HFFc6 (cell line): Measurements from ENCODE around the gene KCNIP1. TPM values are rescaled to one million over a fixed set of nuclear protein-coding genes. Genes with fewer than 3 reads are reported as not detected.

Source experiments
- DNase-seq: peaks from one replicate; pipeline ENCODE4 v3.0.0-alpha.2; 2018
- H3K27ac Mint-ChIP-seq: 2 replicates; pipeline ENCODE4 v1.8.0; 2020; ENCODE audit warnings: mild to moderate bottlenecking, mixed read lengths
- H3K27me3 Mint-ChIP-seq: 2 replicates; pipeline ENCODE4 v1.8.0; 2021; ENCODE audit warnings: mild to moderate bottlenecking, moderate library complexity, mixed read lengths; ENCODE audit not compliant: insufficient read depth
- H3K36me3 Mint-ChIP-seq: 2 replicates; pipeline ENCODE4 v1.8.0; 2021; ENCODE audit warnings: low read depth, mixed read lengths
- H3K4me1 Mint-ChIP-seq: 2 replicates; pipeline ENCODE4 v1.8.0; 2020; ENCODE audit warnings: low read depth, mixed read lengths
- H3K4me3 Mint-ChIP-seq: 2 replicates; pipeline ENCODE4 v1.8.0; 2020; ENCODE audit warnings: mild to moderate bottlenecking, moderate library complexity, mixed read lengths
- H3K9me3 Mint-ChIP-seq: 2 replicates; pipeline ENCODE4 v1.8.0; 2020; ENCODE audit warnings: mild to moderate bottlenecking, mixed read lengths
- CTCF ChIP-seq: fragments of 200-600 bp; sonication (generic); IDR thresholded peaks from 2 replicates; pipeline ENCODE4 v1.5.0; 2021; ENCODE audit warnings: antibody characterized with exemption, mild to moderate bottlenecking
- total RNA-seq, 6 experiments: library from RNA; stranded (reverse); fragmentation: NEBNext Ultra II Directional; extraction: Animal tissue kit (Norgen Biotek cat#: 25700); gene quantifications; 2 replicates in 1 of 6; 3 replicates in 5 of 6; pipeline ENCODE4 v1.2.3, GENCODE V29; 2021

The KCNIP1 gene
- total RNA-seq, 6 experiments from 2014 or later: not detected

- Mint-ChIP-seq H3K4me1 (peaks cover 6% of the 10 kb centered on the region; the same call in 1 of the 2 replicates), H3K27me3 (peaks cover 18% of the 10 kb centered on the region), H3K36me3 (no peaks in the 10 kb centered on the region), H3K4me3 (no peak overlapping the region), H3K9me3 (peaks cover 4% of the 10 kb centered on the region; the same call in 1 of the 2 replicates), H3K27ac (no peak overlapping the region)
- no peak for DNase-seq
- TF ChIP-seq CTCF: no peak
Observed at GRCh38 chr5:170740551-170741205, 236.9 kb downstream of the KCNIP1 start.

- Mint-ChIP-seq H3K27me3 (peaks cover 12% of the 10 kb centered on the region), H3K4me3 (no peak overlapping the region)
Observed at GRCh38 chr5:170741801-170742200, 238.0 kb downstream of the KCNIP1 start.

GRCh38 chr5:170743876-170744212, 240.0 kb downstream of the KCNIP1 start:
- no peak for TF ChIP-seq CTCF
- peaks cover 10% of the 10 kb centered on the region; the same call in 1 of the 2 replicates for H3K4me1 Mint-ChIP-seq
- no peak overlapping the region for H3K4me3 Mint-ChIP-seq
- H3K9me3 Mint-ChIP-seq: no peaks in the 10 kb centered on the region
- peaks cover 18% of the 10 kb centered on the region for H3K27me3 Mint-ChIP-seq
- DNase-seq: no peak
- no peak overlapping the region for H3K27ac Mint-ChIP-seq
- H3K36me3 Mint-ChIP-seq: no peaks in the 10 kb centered on the region

More at GRCh38 chr5:170741801-170742200, 238.0 kb downstream of the KCNIP1 start:
- no peaks in the 10 kb centered on the region for H3K9me3 Mint-ChIP-seq
- no peak for TF ChIP-seq CTCF
- H3K27ac Mint-ChIP-seq: no peak overlapping the region
- peaks cover 10% of the 10 kb centered on the region; the same call in 1 of the 2 replicates for H3K4me1 Mint-ChIP-seq
- no peak for DNase-seq
- H3K36me3 Mint-ChIP-seq: no peaks in the 10 kb centered on the region

DNA sequence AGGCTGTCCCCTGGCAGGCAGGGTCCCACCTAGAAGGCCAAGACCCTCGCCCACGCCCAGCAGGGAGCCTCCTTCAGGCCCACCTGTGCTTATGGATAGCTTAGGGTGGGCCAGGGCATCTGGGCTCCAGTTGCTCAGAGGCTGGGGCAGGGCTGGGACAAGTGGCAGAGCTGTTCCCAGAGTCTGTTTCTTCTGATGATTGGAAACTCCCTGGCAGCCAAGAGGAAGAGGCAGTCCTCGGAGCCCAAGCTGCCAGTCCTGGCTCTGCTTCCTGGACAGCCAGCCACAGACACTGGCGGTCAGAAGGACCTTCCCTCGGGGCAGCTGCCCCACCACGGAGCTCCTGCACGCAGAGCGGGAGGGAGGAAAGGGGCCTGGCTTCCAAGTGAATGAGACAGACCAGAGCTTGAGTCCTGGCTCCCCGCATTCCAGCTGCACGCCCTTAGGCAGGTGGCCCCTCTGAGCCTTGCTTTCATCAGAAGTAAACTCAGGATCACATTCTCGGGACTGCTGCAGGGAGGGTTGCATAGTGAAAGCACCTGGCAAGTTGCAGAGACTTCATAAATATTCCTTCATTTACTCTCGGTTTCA, 241.8 kb downstream of the KCNIP1 start:
- TF ChIP-seq CTCF: no peak
- Mint-ChIP-seq H3K36me3 (no peaks in the 10 kb centered on the region), H3K9me3 (no peaks in the 10 kb centered on the region), H3K27ac (no peak overlapping the region), H3K4me1 (peaks cover 10% of the 10 kb centered on the region; the same call in 1 of the 2 replicates), H3K27me3 (peaks cover 26% of the 10 kb centered on the region), H3K4me3 (peak overlapping the region; percentile 27; the same call in 1 of the 2 replicates)
- peak; percentile 46 for DNase-seq

GRCh38 chr5:170746075-170746960, 242.5 kb downstream of the KCNIP1 start:
- DNase-seq: no peak
- no peak overlapping the region; the same call in 1 of the 2 replicates for H3K4me3 Mint-ChIP-seq
- H3K36me3 Mint-ChIP-seq: no peaks in the 10 kb centered on the region
- no peaks in the 10 kb centered on the region for H3K9me3 Mint-ChIP-seq
- no peak for TF ChIP-seq CTCF
- peaks cover 10% of the 10 kb centered on the region; the same call in 1 of the 2 replicates for H3K4me1 Mint-ChIP-seq
- peaks cover 25% of the 10 kb centered on the region for H3K27me3 Mint-ChIP-seq
- no peak overlapping the region for H3K27ac Mint-ChIP-seq
